ENCODE measurements around the gene EMX2.

Gene EMX2

GRCh38 chr10:117552156-117552631 is 9.6 kb downstream of the EMX2 start:
- Mint-ChIP-seq H3K4me3 (no peak overlapping the region), H3K27ac (no peak overlapping the region), H3K9me3 (no peaks in the 10 kb centered on the region), H3K36me3 (peaks cover 2% of the 10 kb centered on the region), H3K4me1 (peaks cover 14% of the 10 kb centered on the region), H3K27me3 (peaks cover 35% of the 10 kb centered on the region)
- DNase-seq (ENCODE audit: low spot score in 2 of 2): no peak
- no peak for ATAC-seq (ENCODE audit: low read depth)

GRCh38 chr10:117552701-117553141 is 10.2 kb downstream of the EMX2 start:
- DNase-seq (ENCODE audit: low spot score in 2 of 2) (no peak), ATAC-seq (ENCODE audit: low read depth) (no peak)
- Mint-ChIP-seq H3K4me3 (no peak overlapping the region), H3K36me3 (peaks cover 2% of the 10 kb centered on the region), H3K4me1 (peaks cover 14% of the 10 kb centered on the region), H3K27me3 (peaks cover 35% of the 10 kb centered on the region), H3K9me3 (no peaks in the 10 kb centered on the region), H3K27ac (no peak overlapping the region)

- DNase-seq (ENCODE audit: low spot score in 2 of 2): no peak
- Mint-ChIP-seq H3K27ac (no peak overlapping the region), H3K4me3 (no peak overlapping the region), H3K4me1 (peaks cover 10% of the 10 kb centered on the region), H3K9me3 (no peaks in the 10 kb centered on the region), H3K36me3 (peaks cover 2% of the 10 kb centered on the region), H3K27me3 (peaks cover 30% of the 10 kb centered on the region)
- no peak for ATAC-seq (ENCODE audit: low read depth)
Measured at GRCh38 chr10:117553142-117553814, 10.7 kb downstream of the EMX2 start.

- no peak overlapping the region for H3K27ac Mint-ChIP-seq
- no peak overlapping the region for H3K4me3 Mint-ChIP-seq
- no peaks in the 10 kb centered on the region for H3K9me3 Mint-ChIP-seq
- H3K36me3 Mint-ChIP-seq: peaks cover 2% of the 10 kb centered on the region
- H3K27me3 Mint-ChIP-seq: peaks cover 28% of the 10 kb centered on the region
- DNase-seq (ENCODE audit: low spot score in 2 of 2) (no peak), ATAC-seq (ENCODE audit: low read depth) (no peak)
- H3K4me1 Mint-ChIP-seq: peaks cover 8% of the 10 kb centered on the region
Measured at GRCh38 chr10:117553815-117554172, 11.2 kb downstream of the EMX2 start.

GRCh38 chr10:117554241-117554814 is 11.8 kb downstream of the EMX2 start:
- no peak overlapping the region for H3K27ac Mint-ChIP-seq
- H3K36me3 Mint-ChIP-seq: peaks cover 2% of the 10 kb centered on the region
- DNase-seq (ENCODE audit: low spot score in 2 of 2) (no peak), ATAC-seq (ENCODE audit: low read depth) (no peak)
- H3K4me3 Mint-ChIP-seq: no peak overlapping the region
- H3K4me1 Mint-ChIP-seq: peaks cover 8% of the 10 kb centered on the region
- peaks cover 28% of the 10 kb centered on the region for H3K27me3 Mint-ChIP-seq
- no peaks in the 10 kb centered on the region for H3K9me3 Mint-ChIP-seq

GRCh38 chr10:117555017-117555416 is 12.5 kb downstream of the EMX2 start:
- Mint-ChIP-seq H3K36me3 (peaks cover 2% of the 10 kb centered on the region), H3K4me1 (peaks cover 8% of the 10 kb centered on the region), H3K27me3 (peaks cover 30% of the 10 kb centered on the region), H3K4me3 (no peak overlapping the region), H3K9me3 (no peaks in the 10 kb centered on the region), H3K27ac (no peak overlapping the region)
- no peak for ATAC-seq (ENCODE audit: low read depth)
- DNase-seq (ENCODE audit: low spot score in 2 of 2): no peak

- peaks cover 28% of the 10 kb centered on the region for H3K27me3 Mint-ChIP-seq
- peaks cover 8% of the 10 kb centered on the region for H3K4me1 Mint-ChIP-seq
- no peaks in the 10 kb centered on the region for H3K9me3 Mint-ChIP-seq
- ATAC-seq (ENCODE audit: low read depth): no peak
- no peak overlapping the region for H3K4me3 Mint-ChIP-seq
- no peak for DNase-seq (ENCODE audit: low spot score in 2 of 2)
- H3K27ac Mint-ChIP-seq: no peak overlapping the region
- peaks cover 2% of the 10 kb centered on the region for H3K36me3 Mint-ChIP-seq
Measured at GRCh38 chr10:117555863-117556262, 13.3 kb downstream of the EMX2 start.

- no peak for DNase-seq (ENCODE audit: low spot score in 2 of 2)
- H3K27ac Mint-ChIP-seq: no peak overlapping the region
- no peak overlapping the region for H3K4me3 Mint-ChIP-seq
- no peak for ATAC-seq (ENCODE audit: low read depth)
- H3K27me3 Mint-ChIP-seq: peaks cover 28% of the 10 kb centered on the region
- H3K4me1 Mint-ChIP-seq: peaks cover 8% of the 10 kb centered on the region
- H3K36me3 Mint-ChIP-seq: peaks cover 2% of the 10 kb centered on the region
- H3K9me3 Mint-ChIP-seq: no peaks in the 10 kb centered on the region
Measured at GRCh38 chr10:117556356-117556755, 13.8 kb downstream of the EMX2 start.

GRCh38 chr10:117559712-117560111 is 17.2 kb downstream of the EMX2 start:
- Mint-ChIP-seq H3K4me3 (no peak overlapping the region), H3K36me3 (no peaks in the 10 kb centered on the region), H3K27me3 (peaks cover 15% of the 10 kb centered on the region), H3K27ac (no peak overlapping the region), H3K9me3 (no peaks in the 10 kb centered on the region), H3K4me1 (no peaks in the 10 kb centered on the region)
- ATAC-seq (ENCODE audit: low read depth): no peak
- no peak for DNase-seq (ENCODE audit: low spot score in 2 of 2)

GRCh38 chr10:117560942-117561341 is 18.4 kb downstream of the EMX2 start:
- Mint-ChIP-seq H3K9me3 (no peaks in the 10 kb centered on the region), H3K27me3 (peaks cover 9% of the 10 kb centered on the region), H3K4me3 (no peak overlapping the region), H3K4me1 (no peaks in the 10 kb centered on the region), H3K36me3 (no peaks in the 10 kb centered on the region), H3K27ac (no peak overlapping the region)
- DNase-seq (ENCODE audit: low spot score in 2 of 2): no peak
- ATAC-seq (ENCODE audit: low read depth): no peak

GRCh38 chr10:117562220-117562619 is 19.7 kb downstream of the EMX2 start:
- DNase-seq (ENCODE audit: low spot score in 2 of 2): no peak
- Mint-ChIP-seq H3K4me3 (no peak overlapping the region), H3K36me3 (no peaks in the 10 kb centered on the region), H3K27ac (no peak overlapping the region), H3K9me3 (no peaks in the 10 kb centered on the region), H3K4me1 (no peaks in the 10 kb centered on the region), H3K27me3 (peaks cover 6% of the 10 kb centered on the region)
- ATAC-seq (ENCODE audit: low read depth): no peak

GRCh38 chr10:117562896-117563737 is 20.6 kb downstream of the EMX2 start:
- Mint-ChIP-seq H3K9me3 (no peaks in the 10 kb centered on the region), H3K36me3 (no peaks in the 10 kb centered on the region), H3K4me3 (no peak overlapping the region)

GRCh38 chr10:117563780-117564179 is 21.2 kb downstream of the EMX2 start:
- H3K4me1 Mint-ChIP-seq: no peaks in the 10 kb centered on the region
- DNase-seq (ENCODE audit: low spot score in 2 of 2) (no peak), ATAC-seq (ENCODE audit: low read depth) (no peak)
- no peaks in the 10 kb centered on the region for H3K36me3 Mint-ChIP-seq
- peaks cover 8% of the 10 kb centered on the region for H3K27me3 Mint-ChIP-seq
- H3K27ac Mint-ChIP-seq: no peak overlapping the region
- no peaks in the 10 kb centered on the region for H3K9me3 Mint-ChIP-seq
- no peak overlapping the region for H3K4me3 Mint-ChIP-seq

More at GRCh38 chr10:117562896-117563737, 20.6 kb downstream of the EMX2 start:
- DNase-seq (ENCODE audit: low spot score in 2 of 2) (no peak), ATAC-seq (ENCODE audit: low read depth) (no peak)
- H3K27me3 Mint-ChIP-seq: peaks cover 8% of the 10 kb centered on the region
- no peaks in the 10 kb centered on the region for H3K4me1 Mint-ChIP-seq
- H3K27ac Mint-ChIP-seq: no peak overlapping the region

- no peaks in the 10 kb centered on the region for H3K9me3 Mint-ChIP-seq
- H3K4me3 Mint-ChIP-seq: no peak overlapping the region
- H3K36me3 Mint-ChIP-seq: no peaks in the 10 kb centered on the region
- no peak overlapping the region for H3K27ac Mint-ChIP-seq
- ATAC-seq (ENCODE audit: low read depth) (no peak), DNase-seq (ENCODE audit: low spot score in 2 of 2) (no peak)
- peaks cover 6% of the 10 kb centered on the region for H3K27me3 Mint-ChIP-seq
- no peaks in the 10 kb centered on the region for H3K4me1 Mint-ChIP-seq
Measured at GRCh38 chr10:117565068-117565467, 22.5 kb downstream of the EMX2 start.

Measured in memory B cell (primary cell).